Peyer's patch (tissue), 4 donors: ENCODE measurements around the gene PAIP1.
A peak's percentile ranks its signal among the peaks of the same experiment; 100 is the strongest.

Experiments used
- POLR2A ChIP-seq, 2 donors: fragments of 450-650 bp; IDR thresholded peaks; one replicate each; pipeline ENCODE4 v1.5.1; 2017; ENCODE audit warnings: antibody characterized with exemption in 2 of 2, mild to moderate bottlenecking in 2 of 2, moderate library complexity in 2 of 2
- TF ChIP-seq, protein P1 (sequence below), 6 experiments: fragments of 450-650 bp in 4 of 6; fragments of 200-600 bp in 2 of 6; sonication (generic) in 1 of 6; IDR thresholded peaks; one replicate each; pipeline ENCODE4 v1.5.1; 2017 to 2019; ENCODE audit warnings: antibody characterized with exemption in 6 of 6, mild to moderate bottlenecking in 3 of 6, moderate library complexity in 1 of 6

DNA sequence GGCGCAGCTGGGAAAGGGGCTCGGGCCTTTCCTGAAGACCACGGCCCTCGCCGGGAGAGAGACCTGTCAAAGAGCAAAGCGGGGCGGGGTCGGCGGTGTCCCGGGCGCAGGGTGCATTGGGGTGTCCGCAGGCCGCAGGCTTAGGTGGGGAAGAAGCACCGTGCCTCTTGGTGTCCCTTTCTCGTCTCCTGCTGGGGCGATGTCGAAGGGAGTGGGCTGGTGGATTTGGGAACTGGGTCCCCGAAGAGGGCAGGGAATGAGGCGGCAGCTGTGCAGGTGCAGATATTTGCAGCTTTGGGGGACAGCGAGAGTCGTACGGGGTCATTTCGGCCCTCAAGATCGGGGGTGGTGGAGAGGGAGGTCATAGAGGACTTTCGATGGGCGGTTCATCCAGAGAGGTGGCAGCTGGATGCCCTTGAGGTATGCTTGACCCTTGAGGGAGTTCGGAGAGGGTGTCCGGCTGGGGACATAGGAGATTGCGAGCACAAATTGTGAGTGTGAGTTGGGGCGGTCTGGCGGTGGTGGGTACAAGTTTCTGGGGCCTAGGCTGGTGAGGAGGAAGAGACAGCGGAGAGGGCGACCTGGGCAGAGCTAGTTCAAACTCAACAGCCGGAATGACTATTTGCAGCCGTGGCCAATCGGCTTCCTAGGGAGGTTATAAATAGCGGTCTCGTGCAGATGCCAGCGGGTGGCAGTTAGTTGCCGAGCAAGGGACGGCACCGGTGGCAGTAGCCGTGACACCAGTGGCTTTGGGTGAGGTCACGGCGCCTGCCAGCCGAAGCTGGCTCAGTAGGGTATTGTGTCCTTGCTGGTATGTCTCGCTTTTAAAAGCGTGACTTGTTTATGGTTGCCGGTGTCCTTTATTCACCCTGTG is 46.7 kb upstream of the PAIP1 start:
- TF ChIP-seq, protein P1, sequence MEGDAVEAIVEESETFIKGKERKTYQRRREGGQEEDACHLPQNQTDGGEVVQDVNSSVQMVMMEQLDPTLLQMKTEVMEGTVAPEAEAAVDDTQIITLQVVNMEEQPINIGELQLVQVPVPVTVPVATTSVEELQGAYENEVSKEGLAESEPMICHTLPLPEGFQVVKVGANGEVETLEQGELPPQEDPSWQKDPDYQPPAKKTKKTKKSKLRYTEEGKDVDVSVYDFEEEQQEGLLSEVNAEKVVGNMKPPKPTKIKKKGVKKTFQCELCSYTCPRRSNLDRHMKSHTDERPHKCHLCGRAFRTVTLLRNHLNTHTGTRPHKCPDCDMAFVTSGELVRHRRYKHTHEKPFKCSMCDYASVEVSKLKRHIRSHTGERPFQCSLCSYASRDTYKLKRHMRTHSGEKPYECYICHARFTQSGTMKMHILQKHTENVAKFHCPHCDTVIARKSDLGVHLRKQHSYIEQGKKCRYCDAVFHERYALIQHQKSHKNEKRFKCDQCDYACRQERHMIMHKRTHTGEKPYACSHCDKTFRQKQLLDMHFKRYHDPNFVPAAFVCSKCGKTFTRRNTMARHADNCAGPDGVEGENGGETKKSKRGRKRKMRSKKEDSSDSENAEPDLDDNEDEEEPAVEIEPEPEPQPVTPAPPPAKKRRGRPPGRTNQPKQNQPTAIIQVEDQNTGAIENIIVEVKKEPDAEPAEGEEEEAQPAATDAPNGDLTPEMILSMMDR (IDR thresholded peaks at IDR 0.05): no peak
- TF ChIP-seq POLR2A (IDR thresholded peaks at IDR 0.05): peak; percentile 38 to 44
